SIG-M5 treated with dmso at 0.1 percent for 504 hours (cell line): ENCODE measurements around the gene ADAMTS16.
"Not testable (repeated sequence)": the region's sequence is repeated elsewhere in the genome, so short reads cannot be mapped to it uniquely, and the experiment has no call there.

Experiments
- DNase-seq: peaks from one replicate; lab custom pipeline; 2025; ENCODE audit not compliant: unreplicated experiment; lab: John Stamatoyannopoulos, UW

The ADAMTS16 gene

GRCh38 chr5:5139777-5140478 lies at the start of gene ADAMTS16:
TSS of gene ADAMTS16 (plus strand) at chr5:5140330. CDS start at chr5:5140468, 138 bp downstream.
- DNase-seq = no peak

GRCh38 chr5:5092149-5092548 lies 48.0 kb upstream of the ADAMTS16 start:
- no peak for DNase-seq

GRCh38 chr5:5100635-5101034 lies 39.5 kb upstream of the ADAMTS16 start:
- no peak for DNase-seq

GRCh38 chr5:5101676-5102075 lies 38.5 kb upstream of the ADAMTS16 start:
- no peak for DNase-seq

GRCh38 chr5:5103245-5103644 lies 36.9 kb upstream of the ADAMTS16 start:
- no peak for DNase-seq

- DNase-seq = no peak
Observed at GRCh38 chr5:5104550-5104949, 35.6 kb upstream of the ADAMTS16 start.

GRCh38 chr5:5105531-5105930 lies 34.6 kb upstream of the ADAMTS16 start:
- DNase-seq = no peak

- DNase-seq = no peak
Observed at GRCh38 chr5:5116956-5117355, 23.2 kb upstream of the ADAMTS16 start.

- no peak for DNase-seq
Observed at GRCh38 chr5:5122776-5123175, 17.4 kb upstream of the ADAMTS16 start.

GRCh38 chr5:5124231-5124630 lies 15.9 kb upstream of the ADAMTS16 start:
- no peak for DNase-seq

- DNase-seq = no peak
Observed at GRCh38 chr5:5126444-5126843, 13.7 kb upstream of the ADAMTS16 start.

- DNase-seq = no peak
Observed at GRCh38 chr5:5128766-5129165, 11.4 kb upstream of the ADAMTS16 start.

GRCh38 chr5:5132234-5132633 lies 7.9 kb upstream of the ADAMTS16 start:
- no peak for DNase-seq

GRCh38 chr5:5132693-5133295 lies 7.3 kb upstream of the ADAMTS16 start:
- DNase-seq = no peak

- no peak for DNase-seq
Observed at GRCh38 chr5:5134107-5134506, 6.0 kb upstream of the ADAMTS16 start.

- DNase-seq = peak; percentile 52
Observed at GRCh38 chr5:5135957-5136676, 4.0 kb upstream of the ADAMTS16 start.

- not testable (repeated sequence) for DNase-seq
Observed at GRCh38 chr5:5137851-5138250, 2.3 kb upstream of the ADAMTS16 start.

GRCh38 chr5:5139336-5139776 lies 774 bp upstream of the ADAMTS16 start:
- DNase-seq = no peak

GRCh38 chr5:5140479-5141338 lies 579 bp downstream of the ADAMTS16 start:
- no peak for DNase-seq

- no peak for DNase-seq
Observed at GRCh38 chr5:5141339-5141599, 1.1 kb downstream of the ADAMTS16 start.
